GM12872 (cell line): ENCODE measurements around the gene PHETA2.
A peak's percentile ranks its signal among the peaks of the same experiment; 100 is the strongest.

Source experiments
- TF ChIP-seq, protein P1 (sequence below): IDR thresholded peaks from 3 replicates; pipeline ENCODE4 v1.5.1; 2011; ENCODE audit warnings: low read depth, mild to moderate bottlenecking, low read length, moderate library complexity; ENCODE audit not compliant: insufficient read depth

Gene PHETA2

DNA sequence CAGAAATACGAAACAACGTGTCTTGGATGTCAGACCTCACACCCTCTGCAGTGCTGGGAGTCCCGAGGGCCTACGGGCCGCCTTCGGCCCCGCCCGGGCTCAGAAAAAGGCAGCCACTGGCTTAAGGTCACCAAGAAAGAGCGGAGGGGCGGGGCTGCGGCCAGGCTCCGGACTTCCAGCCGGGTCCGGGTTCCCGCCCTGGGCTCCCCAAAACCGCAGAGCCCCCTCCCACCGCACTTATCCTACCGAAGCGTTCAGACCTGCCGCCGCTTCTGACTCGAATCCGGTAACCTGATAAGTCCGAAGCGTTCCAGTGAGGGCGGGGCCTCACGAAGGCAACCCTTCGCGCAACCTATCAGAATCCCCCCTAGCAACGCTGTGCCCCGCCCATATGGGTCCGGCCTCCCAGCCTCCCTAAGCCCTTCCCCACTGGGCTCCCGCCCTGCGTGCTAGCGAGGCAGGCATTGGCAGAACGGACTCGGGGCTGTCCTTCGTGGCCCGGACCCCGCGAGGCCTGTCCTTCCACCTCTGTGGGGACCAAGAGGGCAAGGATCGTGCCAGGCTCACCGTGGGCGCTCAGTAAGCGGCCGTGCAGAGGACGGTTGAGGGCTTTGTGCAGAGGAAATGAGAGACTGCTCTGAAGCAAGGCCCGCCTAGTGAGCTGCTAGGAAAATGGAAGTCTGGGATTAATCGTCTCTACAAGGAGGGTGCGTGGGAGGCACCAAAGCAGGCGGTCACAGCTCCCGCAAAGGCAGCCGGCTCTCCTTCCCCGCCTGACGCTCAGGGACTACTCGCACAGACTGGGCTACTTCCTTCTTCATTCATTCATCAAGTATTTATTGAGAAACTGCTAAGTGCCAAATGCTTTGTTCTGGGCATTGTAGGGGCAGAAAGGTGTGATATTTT, 3.3 kb upstream of the PHETA2 start, which contains the start of gene NAGA:
TSS of gene NAGA (minus strand) at position 296 of the 906 bp plus-strand sequence. CDS start 515 bp downstream, outside the sequence.
- TF ChIP-seq, protein P1, sequence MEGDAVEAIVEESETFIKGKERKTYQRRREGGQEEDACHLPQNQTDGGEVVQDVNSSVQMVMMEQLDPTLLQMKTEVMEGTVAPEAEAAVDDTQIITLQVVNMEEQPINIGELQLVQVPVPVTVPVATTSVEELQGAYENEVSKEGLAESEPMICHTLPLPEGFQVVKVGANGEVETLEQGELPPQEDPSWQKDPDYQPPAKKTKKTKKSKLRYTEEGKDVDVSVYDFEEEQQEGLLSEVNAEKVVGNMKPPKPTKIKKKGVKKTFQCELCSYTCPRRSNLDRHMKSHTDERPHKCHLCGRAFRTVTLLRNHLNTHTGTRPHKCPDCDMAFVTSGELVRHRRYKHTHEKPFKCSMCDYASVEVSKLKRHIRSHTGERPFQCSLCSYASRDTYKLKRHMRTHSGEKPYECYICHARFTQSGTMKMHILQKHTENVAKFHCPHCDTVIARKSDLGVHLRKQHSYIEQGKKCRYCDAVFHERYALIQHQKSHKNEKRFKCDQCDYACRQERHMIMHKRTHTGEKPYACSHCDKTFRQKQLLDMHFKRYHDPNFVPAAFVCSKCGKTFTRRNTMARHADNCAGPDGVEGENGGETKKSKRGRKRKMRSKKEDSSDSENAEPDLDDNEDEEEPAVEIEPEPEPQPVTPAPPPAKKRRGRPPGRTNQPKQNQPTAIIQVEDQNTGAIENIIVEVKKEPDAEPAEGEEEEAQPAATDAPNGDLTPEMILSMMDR = no peak

DNA sequence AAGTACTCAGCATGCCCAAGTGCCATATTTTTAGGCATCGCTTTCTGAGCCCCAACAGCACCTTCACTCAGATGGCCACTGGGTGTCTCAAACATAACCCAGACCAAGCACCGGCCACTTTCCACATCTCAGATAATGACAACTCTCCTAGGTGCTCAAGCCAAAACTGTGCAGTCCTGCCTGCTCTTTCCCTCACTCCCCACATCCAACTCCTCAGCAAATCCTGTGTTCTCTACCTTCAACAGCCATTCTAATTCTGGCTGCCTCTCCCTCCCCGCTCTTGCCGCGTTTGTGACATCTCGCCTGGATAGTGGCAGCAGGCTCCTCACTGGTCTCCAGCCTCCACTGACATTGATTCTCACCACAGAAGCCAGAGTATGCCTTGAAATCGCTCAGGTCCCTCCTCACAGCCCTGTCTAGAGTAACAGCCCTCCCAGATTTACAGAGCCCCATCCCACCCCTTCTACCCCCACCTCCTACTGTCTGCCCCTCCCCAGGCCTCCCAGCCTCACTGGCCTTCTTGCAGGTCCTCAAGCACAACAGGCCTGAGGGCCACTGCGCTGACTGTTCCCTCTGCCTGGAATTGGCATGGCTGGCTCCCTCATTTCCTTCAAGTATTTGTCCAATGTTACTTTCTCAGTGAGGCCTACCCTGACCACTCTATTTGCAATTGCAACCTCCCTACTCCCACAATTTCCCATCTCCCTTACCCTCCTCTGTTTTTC, 1.3 kb upstream of the PHETA2 start:
- TF ChIP-seq, protein P1 = peak; percentile 26; the same call in 1 of the 3 replicates

DNA sequence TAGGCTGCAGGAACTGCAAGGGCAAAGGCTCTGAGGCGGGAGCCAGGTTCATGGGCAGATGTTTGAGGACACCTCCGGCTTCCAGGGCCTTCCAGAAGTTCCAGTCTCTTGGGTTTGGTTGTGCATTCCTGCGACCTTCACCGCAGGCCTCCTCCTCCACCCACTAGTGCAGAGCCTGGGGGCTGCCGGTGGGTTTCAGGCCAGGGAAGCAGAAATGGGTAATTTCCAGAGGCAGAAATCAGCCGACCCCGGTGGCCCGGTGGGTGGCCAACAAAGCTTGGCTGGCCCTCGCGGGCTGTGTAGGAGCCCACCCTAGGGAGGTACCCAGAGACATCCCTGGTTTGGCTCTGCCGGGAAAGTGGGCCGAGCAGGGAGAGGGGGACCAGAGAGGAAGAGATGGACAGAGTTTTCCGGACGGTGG, 417 bp upstream of the PHETA2 start:
- TF ChIP-seq, protein P1 = no peak

- TF ChIP-seq, protein P1 = no peak
Observed at GRCh38 chr22:42074846-42075676, 1.0 kb downstream of the PHETA2 start.

- TF ChIP-seq, protein P1 = no peak
Observed at GRCh38 chr22:42076764-42077485, 2.9 kb downstream of the PHETA2 start.

GRCh38 chr22:42077486-42078125, 3.6 kb downstream of the PHETA2 start:
- TF ChIP-seq, protein P1 = no peak
